Natural killer cell (primary cell): ENCODE measurements around the gene F2. TPM values are rescaled to one million over a fixed set of nuclear protein-coding genes. Genes with fewer than 3 reads are reported as not detected.

ENCODE experiments used
- ATAC-seq, 3 donors: fragments of 150-1000 bp in 2 of 3; fragments of 200-7000 bp in 1 of 3; cut with Tn5 transposase; 1 replicate in 1 of 3; 2 replicates in 2 of 3; pipeline ENCODE4 v1.10.0; 2021; ENCODE audit warnings: mild to moderate bottlenecking in 2 of 3, moderate library complexity in 2 of 3
- DNase-seq, 2 donors: peaks; one replicate each; pipeline versions ENCODE4 v3.0.0 to v3.0.0-alpha.2; 2013 to 2021; ENCODE audit warnings: mixed read lengths in 1 of 2
- H3K27ac ChIP-seq: one replicate; pipeline ENCODE4 v1.5.1; 2013; ENCODE audit warnings: mild to moderate bottlenecking, low read length
- H3K27me3 ChIP-seq: one replicate; pipeline ENCODE4 v1.6.1; 2013; ENCODE audit warnings: low read length; ENCODE audit not compliant: control insufficient read depth, insufficient read depth
- H3K36me3 ChIP-seq: one replicate; pipeline ENCODE4 v1.6.1; 2013; ENCODE audit warnings: low read length; ENCODE audit not compliant: control insufficient read depth, insufficient read depth
- H3K4me1 ChIP-seq: one replicate; pipeline ENCODE4 v1.6.1; 2013; ENCODE audit warnings: low read length; ENCODE audit not compliant: control insufficient read depth, insufficient read depth
- H3K4me3 ChIP-seq: one replicate; pipeline ENCODE4 v1.5.1; 2013; ENCODE audit warnings: low read length
- H3K9me3 ChIP-seq: one replicate; pipeline ENCODE4 v1.6.1; 2013; ENCODE audit warnings: low read length; ENCODE audit not compliant: control insufficient read depth, insufficient read depth
- H3K27ac Mint-ChIP-seq, 2 donors: one replicate each; pipeline ENCODE4 v1.8.0; 2022; ENCODE audit warnings: mild to moderate bottlenecking in 2 of 2, mixed read lengths in 2 of 2, moderate library complexity in 1 of 2
- H3K27me3 Mint-ChIP-seq, 2 donors: one replicate each; pipeline ENCODE4 v1.8.0; 2022; ENCODE audit warnings: low read depth in 2 of 2, mixed read lengths in 2 of 2
- H3K36me3 Mint-ChIP-seq: one replicate; pipeline ENCODE4 v1.8.0; 2022; ENCODE audit warnings: mixed read lengths
- H3K4me1 Mint-ChIP-seq, 2 donors: one replicate each; pipeline ENCODE4 v1.8.0; 2022; ENCODE audit warnings: mixed read lengths in 2 of 2
- H3K4me3 Mint-ChIP-seq: one replicate; pipeline ENCODE4 v1.8.0; 2022; ENCODE audit warnings: mild to moderate bottlenecking, moderate library complexity, mixed read lengths
- H3K9me3 Mint-ChIP-seq, 2 donors: one replicate each; pipeline ENCODE4 v1.8.0; 2022; ENCODE audit warnings: mixed read lengths in 2 of 2
- WGBS: methylation state at CpG from one replicate; pipeline ENCODE4 v1.1.7; 2013; ENCODE audit warnings: missing lambda C conversion rate; ENCODE audit not compliant: insufficient coverage; 5-methylcytosine and 5-hydroxymethylcytosine counted together
- intact Hi-C: fragments of 100-400 bp; cut with micrococcal nuclease; formaldehyde crosslinking; loops from one replicate; pipeline ENCODE4 v1.14.2; 2022
- total RNA-seq, 4 donors: library from RNA; stranded (reverse); fragments of 120-200 nt in 1 of 4; gene quantifications; one replicate each; pipeline versions ENCODE4 v1.2.3 to v1.2.4, GENCODE V29; 2013 to 2022
- TF ChIP-seq, protein P1 (sequence below): fragments of 200-600 bp; IDR thresholded peaks from one replicate; pipeline ENCODE4 v1.8.0; 2022; ENCODE audit warnings: antibody characterized with exemption

F2 gene
- total RNA-seq, 3 donors from 2014 or later (not counting 1 experiment from before 2014, with no cell fraction given), result 0.14 TPM; not detected in 2

DNA sequence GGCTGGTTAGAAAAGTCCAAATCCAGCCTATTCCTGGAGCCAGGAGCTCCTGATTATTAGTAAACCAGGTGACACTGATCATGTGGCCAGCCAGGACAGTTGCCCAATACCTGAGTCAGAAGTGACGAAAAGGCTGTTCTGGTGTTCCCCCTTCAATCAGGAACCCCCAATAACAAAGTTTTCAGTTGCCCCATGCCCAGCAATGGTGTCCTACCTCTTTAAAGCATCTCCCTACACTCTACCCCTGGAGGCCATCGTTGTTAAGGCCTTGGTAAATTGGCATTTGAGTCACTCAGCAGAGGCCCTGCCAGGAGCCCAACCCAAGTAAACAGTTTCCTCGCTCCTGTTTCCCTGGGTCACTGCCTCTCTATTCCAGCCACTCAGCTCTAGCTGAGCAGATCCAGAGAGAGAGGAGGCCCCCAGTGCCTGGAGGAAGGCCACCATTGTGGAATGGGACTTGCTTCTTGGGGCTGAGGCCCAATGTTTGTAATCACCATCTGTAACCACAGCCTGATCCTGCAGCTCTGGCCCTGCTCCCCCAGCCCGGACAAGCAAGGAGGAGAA lies 43.6 kb upstream of the F2 start:
- H3K4me3 Mint-ChIP-seq, result peak overlapping the region; percentile 4
- DNase-seq (no peak), ATAC-seq (no peak)
- Histone ChIP-seq H3K27me3 (no peaks in the 10 kb centered on the region), H3K4me3 (no peak overlapping the region), H3K4me1 (peaks cover 70% of the 10 kb centered on the region), H3K36me3 (peaks cover 46% of the 10 kb centered on the region), H3K27ac (peak overlapping the region; percentile 71), H3K9me3 (no peaks in the 10 kb centered on the region)
- H3K4me1 Mint-ChIP-seq, result peaks cover 44 to 52% of the 10 kb centered on the region in 2 donors
- TF ChIP-seq, protein P1, sequence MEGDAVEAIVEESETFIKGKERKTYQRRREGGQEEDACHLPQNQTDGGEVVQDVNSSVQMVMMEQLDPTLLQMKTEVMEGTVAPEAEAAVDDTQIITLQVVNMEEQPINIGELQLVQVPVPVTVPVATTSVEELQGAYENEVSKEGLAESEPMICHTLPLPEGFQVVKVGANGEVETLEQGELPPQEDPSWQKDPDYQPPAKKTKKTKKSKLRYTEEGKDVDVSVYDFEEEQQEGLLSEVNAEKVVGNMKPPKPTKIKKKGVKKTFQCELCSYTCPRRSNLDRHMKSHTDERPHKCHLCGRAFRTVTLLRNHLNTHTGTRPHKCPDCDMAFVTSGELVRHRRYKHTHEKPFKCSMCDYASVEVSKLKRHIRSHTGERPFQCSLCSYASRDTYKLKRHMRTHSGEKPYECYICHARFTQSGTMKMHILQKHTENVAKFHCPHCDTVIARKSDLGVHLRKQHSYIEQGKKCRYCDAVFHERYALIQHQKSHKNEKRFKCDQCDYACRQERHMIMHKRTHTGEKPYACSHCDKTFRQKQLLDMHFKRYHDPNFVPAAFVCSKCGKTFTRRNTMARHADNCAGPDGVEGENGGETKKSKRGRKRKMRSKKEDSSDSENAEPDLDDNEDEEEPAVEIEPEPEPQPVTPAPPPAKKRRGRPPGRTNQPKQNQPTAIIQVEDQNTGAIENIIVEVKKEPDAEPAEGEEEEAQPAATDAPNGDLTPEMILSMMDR, result no peak
- H3K9me3 Mint-ChIP-seq, result no peaks in the 10 kb centered on the region
- 81% methylated on average over 4 of the region's 4 CpGs for WGBS
- intact Hi-C loops, result loop anchor here (10.0 kb wide), 1 partner anchor 61 kb away; the partner anchor contains the start of genes ATG13 and HARBI1
- H3K36me3 Mint-ChIP-seq, result no peaks in the 10 kb centered on the region
- H3K27ac Mint-ChIP-seq, result peak overlapping the region; percentile 90 to 94
- no peaks in the 10 kb centered on the region for H3K27me3 Mint-ChIP-seq

DNA sequence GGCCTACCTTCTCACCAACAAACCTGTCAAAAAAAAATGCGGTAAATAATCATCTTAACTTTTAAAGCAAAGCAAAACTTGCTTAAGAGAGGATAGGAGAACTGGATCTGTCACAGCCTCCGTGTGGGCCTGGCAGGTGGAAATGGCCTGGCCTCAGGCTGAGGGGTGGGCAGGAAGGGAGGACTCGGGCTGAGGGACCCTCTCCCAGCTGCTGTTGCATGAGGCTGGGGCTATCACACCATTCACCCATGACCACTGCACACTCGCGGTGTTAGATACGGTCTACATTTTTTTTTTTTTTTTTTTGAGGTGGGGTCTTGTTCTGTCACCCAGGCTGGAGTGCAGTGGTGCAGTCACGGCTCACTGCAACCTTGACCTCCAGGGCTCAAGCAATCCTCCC lies 43.1 kb upstream of the F2 start:
- H3K36me3 ChIP-seq, result peaks cover 52% of the 10 kb centered on the region
- WGBS, result 80% methylated on average over 7 of the region's 7 CpGs

DNA sequence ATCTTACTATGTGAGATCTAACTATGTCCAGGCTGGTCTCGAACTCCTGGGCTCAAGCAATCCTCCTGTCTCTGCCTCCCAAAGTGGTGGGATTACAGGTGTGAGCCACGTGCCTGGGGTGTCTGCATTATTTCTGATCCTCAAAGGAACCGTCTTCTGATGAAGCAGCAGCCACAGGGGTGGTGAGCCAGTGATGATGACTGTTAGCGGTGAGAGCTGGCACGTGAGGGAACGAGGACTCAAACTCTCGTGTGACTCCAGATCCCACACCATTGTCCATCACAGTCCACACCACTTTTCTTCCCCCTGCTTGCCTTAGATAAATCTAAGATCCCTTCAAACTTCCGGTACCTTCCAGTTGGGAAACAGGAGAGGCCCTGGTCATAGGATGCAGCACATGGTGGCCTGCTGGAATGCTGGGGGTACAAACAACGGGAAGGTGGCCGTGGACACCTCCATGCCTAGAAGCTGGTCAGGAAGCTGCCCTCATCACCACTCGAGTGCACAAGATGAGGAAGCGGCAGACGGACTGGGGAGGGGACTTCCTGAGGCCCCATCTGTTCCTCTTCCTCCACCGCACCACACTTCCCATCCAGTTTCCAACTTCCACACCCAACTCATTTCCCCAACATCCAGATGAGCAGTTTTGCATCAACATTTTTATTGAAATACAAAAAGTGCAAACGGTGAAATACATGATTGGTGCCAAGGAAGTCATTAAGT lies 42.4 kb upstream of the F2 start:
- intact Hi-C loops, result loop anchor here (10.0 kb wide), 1 partner anchor 62 kb away; the partner anchor contains the start of genes ATG13 and HARBI1

More for the DNA sequence above, 43.1 kb upstream of the F2 start:
- Mint-ChIP-seq H3K4me1 (peaks cover 39 to 46% of the 10 kb centered on the region in 2 donors), H3K27me3 (no peaks in the 10 kb centered on the region), H3K4me3 (peak overlapping the region; percentile 4), H3K36me3 (no peaks in the 10 kb centered on the region), H3K9me3 (no peaks in the 10 kb centered on the region), H3K27ac (peak overlapping the region; percentile 90 to 94)
- Histone ChIP-seq H3K9me3 (no peaks in the 10 kb centered on the region), H3K4me3 (no peak overlapping the region), H3K27ac (peak overlapping the region; percentile 71), H3K27me3 (no peaks in the 10 kb centered on the region), H3K4me1 (peaks cover 64% of the 10 kb centered on the region)
- intact Hi-C loops, result loop anchor here (10.0 kb wide), 1 partner anchor 61 kb away; the partner anchor contains the start of genes ATG13 and HARBI1
- TF ChIP-seq, protein P1, result no peak
- DNase-seq (no peak), ATAC-seq (no peak)

More for the DNA sequence above, 42.4 kb upstream of the F2 start:
- Mint-ChIP-seq H3K4me3 (no peak overlapping the region), H3K27ac (peak overlapping the region; percentile 21 to 73), H3K36me3 (no peaks in the 10 kb centered on the region), H3K27me3 (no peaks in the 10 kb centered on the region), H3K4me1 (peaks cover 33 to 40% of the 10 kb centered on the region in 2 donors), H3K9me3 (no peaks in the 10 kb centered on the region)
- Histone ChIP-seq H3K4me1 (peaks cover 58% of the 10 kb centered on the region), H3K27ac (no peak overlapping the region), H3K36me3 (peaks cover 55% of the 10 kb centered on the region), H3K27me3 (no peaks in the 10 kb centered on the region), H3K4me3 (no peak overlapping the region), H3K9me3 (no peaks in the 10 kb centered on the region)
- ATAC-seq (peak in 1 of 3 donors; percentile 56), DNase-seq (no peak)
- TF ChIP-seq, protein P1, result no peak
- 67% methylated on average over 15 of the region's 15 CpGs for WGBS
